Caco-2 (cell line): Measurements from ENCODE around the gene SSTR3. TPM values are rescaled to one million over a fixed set of nuclear protein-coding genes. Genes with fewer than 3 reads are reported as not detected.

Source experiments
- BruUV-seq: library from RNA; stranded (reverse); fragments of 400-500 nt; replicated peaks from 2 replicates; lab custom pipeline; 2021; lab: Mats Ljungman, UMichigan
- CTCF ChIA-PET: fragments of 300-600 bp; sonication (Branson Sonifier 250); formaldehyde crosslinking; loops from one replicate; lab custom pipeline; 2022; ENCODE audit warnings: antibody characterized with exemption; lab: Charles Lee
- POLR2A ChIA-PET: fragments of 300-600 bp; sonication (Branson Sonifier 250); formaldehyde crosslinking; loops from one replicate; lab custom pipeline; 2022; ENCODE audit warnings: antibody characterized with exemption; lab: Charles Lee
- DNase-seq, 2 experiments: peaks; one replicate each; pipeline versions ENCODE4 v3.0.0 to v3.0.0-alpha.2; 2020 to 2022
- H3K27me3 ChIP-seq: replicated peaks from 2 replicates; pipeline ENCODE4 v1.6.0; 2011; ENCODE audit warnings: low read length; ENCODE audit not compliant: control insufficient read depth, insufficient read depth
- H3K36me3 ChIP-seq: 2 replicates; pipeline ENCODE4 v1.5.1; 2011; ENCODE audit warnings: low read length; ENCODE audit not compliant: control insufficient read depth, insufficient read depth
- H3K4me1 ChIP-seq: fragments of 250-450 bp; sonication (Bioruptor Pico); 2 replicates; pipeline ENCODE4 v1.5.1; 2020; ENCODE audit warnings: mild to moderate bottlenecking
- H3K4me3 ChIP-seq: 2 replicates; pipeline ENCODE4 v1.5.1; 2011; ENCODE audit warnings: low read depth, mild to moderate bottlenecking, control low read depth, low read length
- H3K9me3 ChIP-seq: fragments of 250-450 bp; sonication (Bioruptor Pico); 2 replicates; pipeline ENCODE4 v1.5.1; 2020; ENCODE audit warnings: mild to moderate bottlenecking, moderate library complexity
- H3K27ac Mint-ChIP-seq: one replicate; pipeline ENCODE4 v1.8.0; 2022; ENCODE audit warnings: mixed read lengths; ENCODE audit not compliant: unreplicated experiment
- H3K27me3 Mint-ChIP-seq: one replicate; pipeline ENCODE4 v1.8.0; 2022; ENCODE audit warnings: mixed read lengths; ENCODE audit not compliant: insufficient read depth, unreplicated experiment
- H3K36me3 Mint-ChIP-seq: one replicate; pipeline ENCODE4 v1.8.0; 2022; ENCODE audit warnings: mild to moderate bottlenecking, mixed read lengths; ENCODE audit not compliant: insufficient read depth, unreplicated experiment
- H3K4me1 Mint-ChIP-seq: one replicate; pipeline ENCODE4 v1.8.0; 2022; ENCODE audit warnings: low read depth, mixed read lengths; ENCODE audit not compliant: unreplicated experiment
- H3K4me3 Mint-ChIP-seq: one replicate; pipeline ENCODE4 v1.8.0; 2022; ENCODE audit warnings: mild to moderate bottlenecking, moderate library complexity, mixed read lengths; ENCODE audit not compliant: unreplicated experiment
- H3K9me3 Mint-ChIP-seq: one replicate; pipeline ENCODE4 v1.8.0; 2022; ENCODE audit warnings: mixed read lengths; ENCODE audit not compliant: unreplicated experiment
- intact Hi-C: fragments of 100-400 bp; cut with micrococcal nuclease; formaldehyde crosslinking; loops from one replicate; pipeline ENCODE4 v1.10.0; 2022; ENCODE audit not compliant: unreplicated experiment
- total RNA-seq: library from RNA; stranded (reverse); gene quantifications from 2 replicates; pipeline ENCODE4 v1.2.3, GENCODE V29; 2022
- TF ChIP-seq, protein P1 (sequence below), 2 experiments: fragments of 200-600 bp in 1 of 2; IDR thresholded peaks; 1 replicate in 1 of 2; 2 replicates in 1 of 2; pipeline versions ENCODE4 v1.5.1 to v1.8.0; 2011 to 2022; ENCODE audit warnings: antibody characterized with exemption in 1 of 2, control low read depth in 1 of 2, inconsistent platforms in 1 of 2, low read depth in 1 of 2, low read length in 1 of 2, mild to moderate bottlenecking in 1 of 2, moderate library complexity in 1 of 2; ENCODE audit not compliant: insufficient read depth in 1 of 2, severe bottlenecking in 1 of 2, unreplicated experiment in 1 of 2

Gene SSTR3
- total RNA-seq, 1 experiment from 2014 or later = not detected

DNA sequence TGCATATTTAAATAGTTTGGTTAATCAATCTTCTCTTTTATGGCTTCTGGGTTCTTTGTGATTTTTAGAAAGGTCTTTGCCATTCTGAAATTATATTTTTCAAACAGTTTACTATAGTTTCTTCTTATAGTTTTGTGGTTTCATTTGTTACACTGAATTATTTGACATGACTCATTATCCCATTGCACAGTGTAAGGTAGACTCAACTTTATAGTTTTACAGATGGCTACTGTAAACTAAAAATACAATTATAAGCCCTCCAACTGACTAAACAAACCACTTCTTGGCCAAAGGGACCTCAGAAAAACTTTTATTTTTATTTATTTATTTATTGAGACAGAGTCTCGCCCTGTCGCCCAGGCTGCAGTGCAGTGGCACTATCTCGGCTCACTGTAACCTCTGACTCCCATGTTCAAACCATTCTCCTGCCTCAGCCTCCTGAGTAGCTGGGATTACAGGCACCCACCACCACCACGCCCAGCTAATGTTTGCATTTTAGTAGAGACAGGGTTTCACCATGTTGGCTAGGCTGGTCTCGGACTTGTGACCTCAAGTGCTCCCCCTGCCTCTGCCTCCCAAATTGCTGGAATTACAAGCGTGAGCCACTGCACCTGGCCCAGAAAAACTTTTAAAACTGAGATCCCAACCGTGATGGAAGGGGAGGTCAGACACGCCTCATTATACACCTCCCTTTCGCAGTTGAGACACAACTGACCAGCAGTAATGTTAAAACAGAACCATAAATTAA lies 45.9 kb upstream of the SSTR3 start:
- Mint-ChIP-seq H3K9me3 (no peaks in the 10 kb centered on the region), H3K4me3 (no peak overlapping the region), H3K4me1 (no peaks in the 10 kb centered on the region), H3K27ac (no peak overlapping the region), H3K27me3 (peaks cover 8% of the 10 kb centered on the region), H3K36me3 (no peaks in the 10 kb centered on the region)
- no TSS peak for BruUV-seq
- no peak for DNase-seq
- intact Hi-C loops = no loop called here
- ChIA-PET CTCF (no interaction called here), POLR2A (no interaction called here)
- TF ChIP-seq, protein P1, sequence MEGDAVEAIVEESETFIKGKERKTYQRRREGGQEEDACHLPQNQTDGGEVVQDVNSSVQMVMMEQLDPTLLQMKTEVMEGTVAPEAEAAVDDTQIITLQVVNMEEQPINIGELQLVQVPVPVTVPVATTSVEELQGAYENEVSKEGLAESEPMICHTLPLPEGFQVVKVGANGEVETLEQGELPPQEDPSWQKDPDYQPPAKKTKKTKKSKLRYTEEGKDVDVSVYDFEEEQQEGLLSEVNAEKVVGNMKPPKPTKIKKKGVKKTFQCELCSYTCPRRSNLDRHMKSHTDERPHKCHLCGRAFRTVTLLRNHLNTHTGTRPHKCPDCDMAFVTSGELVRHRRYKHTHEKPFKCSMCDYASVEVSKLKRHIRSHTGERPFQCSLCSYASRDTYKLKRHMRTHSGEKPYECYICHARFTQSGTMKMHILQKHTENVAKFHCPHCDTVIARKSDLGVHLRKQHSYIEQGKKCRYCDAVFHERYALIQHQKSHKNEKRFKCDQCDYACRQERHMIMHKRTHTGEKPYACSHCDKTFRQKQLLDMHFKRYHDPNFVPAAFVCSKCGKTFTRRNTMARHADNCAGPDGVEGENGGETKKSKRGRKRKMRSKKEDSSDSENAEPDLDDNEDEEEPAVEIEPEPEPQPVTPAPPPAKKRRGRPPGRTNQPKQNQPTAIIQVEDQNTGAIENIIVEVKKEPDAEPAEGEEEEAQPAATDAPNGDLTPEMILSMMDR (IDR thresholded peaks at IDR 0.05; ENCODE audit: insufficient read depth in 1 of 2, low read depth in 1 of 2, low read length in 1 of 2, severe bottlenecking in 1 of 2, unreplicated experiment in 1 of 2) = no peak
- Histone ChIP-seq H3K4me1 (no peaks in the 10 kb centered on the region), H3K36me3 (no peaks in the 10 kb centered on the region), H3K4me3 (no peak overlapping the region), H3K9me3 (no peaks in the 10 kb centered on the region), H3K27me3 (no peaks in the 10 kb centered on the region; the same call in 1 of the 2 replicates)

GRCh38 chr22:37256075-37256726 lies 43.9 kb upstream of the SSTR3 start:
- no peaks in the 10 kb centered on the region for H3K4me1 ChIP-seq
- H3K36me3 Mint-ChIP-seq = no peaks in the 10 kb centered on the region
- no peak for DNase-seq
- no peaks in the 10 kb centered on the region for H3K36me3 ChIP-seq
- ChIA-PET CTCF (no interaction called here), POLR2A (no interaction called here)
- H3K27me3 ChIP-seq = no peaks in the 10 kb centered on the region
- intact Hi-C loops = no loop called here
- H3K9me3 ChIP-seq = no peaks in the 10 kb centered on the region
- no peak overlapping the region for H3K4me3 ChIP-seq
- peaks cover 8% of the 10 kb centered on the region for H3K27me3 Mint-ChIP-seq
- no peak overlapping the region for H3K27ac Mint-ChIP-seq
- no peaks in the 10 kb centered on the region for H3K9me3 Mint-ChIP-seq
- BruUV-seq = no TSS peak
- H3K4me1 Mint-ChIP-seq = no peaks in the 10 kb centered on the region
- no peak overlapping the region for H3K4me3 Mint-ChIP-seq
- TF ChIP-seq, protein P1 (IDR thresholded peaks at IDR 0.05; ENCODE audit: insufficient read depth in 1 of 2, low read depth in 1 of 2, low read length in 1 of 2, severe bottlenecking in 1 of 2, unreplicated experiment in 1 of 2) = no peak

GRCh38 chr22:37255558-37256006 lies 43.3 kb upstream of the SSTR3 start:
- Histone ChIP-seq H3K4me3 (no peak overlapping the region), H3K4me1 (no peaks in the 10 kb centered on the region), H3K9me3 (no peaks in the 10 kb centered on the region), H3K27me3 (no peaks in the 10 kb centered on the region), H3K36me3 (no peaks in the 10 kb centered on the region)
- Mint-ChIP-seq H3K9me3 (no peaks in the 10 kb centered on the region), H3K4me3 (no peak overlapping the region), H3K27ac (no peak overlapping the region), H3K4me1 (no peaks in the 10 kb centered on the region), H3K36me3 (no peaks in the 10 kb centered on the region), H3K27me3 (peaks cover 5% of the 10 kb centered on the region)
- DNase-seq = no peak
- POLR2A ChIA-PET = no interaction called here
- TF ChIP-seq, protein P1 (IDR thresholded peaks at IDR 0.05; ENCODE audit: insufficient read depth in 1 of 2, low read depth in 1 of 2, low read length in 1 of 2, severe bottlenecking in 1 of 2, unreplicated experiment in 1 of 2) = no peak
- CTCF ChIA-PET = no interaction called here
- intact Hi-C loops = no loop called here
- BruUV-seq = no TSS peak
